HEK293 (cell line): Measurements from ENCODE around the gene GRM6.

Source experiments
- ZNF529 ChIP-seq: fragments of 450-650 bp; formaldehyde crosslinking; IDR thresholded peaks from 2 replicates; pipeline ENCODE4 v1.5.1; 2017; ENCODE audit warnings: missing genetic modification characterization, missing biosample characterization; ENCODE audit not compliant: insufficient replicate concordance
- ZNF571 ChIP-seq: fragments of 450-650 bp; formaldehyde crosslinking; IDR thresholded peaks from 2 replicates; pipeline ENCODE4 v1.5.0; 2017; ENCODE audit warnings: missing biosample characterization, missing genetic modification characterization
- TF ChIP-seq, protein P1 (sequence below): fragments of 450-650 bp; formaldehyde crosslinking; IDR thresholded peaks from 2 replicates; pipeline ENCODE4 v1.5.1; 2016; ENCODE audit warnings: missing biosample characterization, missing genetic modification characterization
- TF ChIP-seq, protein P2 (sequence below): fragments of 450-650 bp; formaldehyde crosslinking; IDR thresholded peaks from 2 replicates; pipeline ENCODE4 v1.5.1; 2016; ENCODE audit warnings: missing biosample characterization, missing genetic modification characterization

DNA sequence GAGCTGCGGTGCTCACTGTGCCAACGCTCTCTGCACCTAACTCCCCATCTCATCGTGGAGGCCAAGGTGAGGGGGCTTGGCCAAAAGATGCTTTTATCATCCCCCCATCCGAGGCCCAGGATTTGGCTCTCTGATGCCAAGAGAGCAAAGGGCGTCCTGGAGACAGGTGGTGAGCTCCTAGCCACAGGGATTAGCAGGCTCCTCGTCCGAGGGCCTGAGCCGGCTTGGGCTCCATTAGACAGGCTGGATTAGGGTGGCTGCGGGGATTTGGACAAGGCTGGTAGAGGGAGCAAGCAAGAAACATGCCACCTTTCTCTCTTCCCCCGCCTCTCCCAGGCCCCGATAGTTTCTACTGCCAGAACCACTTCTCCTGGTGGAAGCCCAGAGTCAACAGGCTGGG, 1.0 kb upstream of the GRM6 start:
- TF ChIP-seq, protein P1, sequence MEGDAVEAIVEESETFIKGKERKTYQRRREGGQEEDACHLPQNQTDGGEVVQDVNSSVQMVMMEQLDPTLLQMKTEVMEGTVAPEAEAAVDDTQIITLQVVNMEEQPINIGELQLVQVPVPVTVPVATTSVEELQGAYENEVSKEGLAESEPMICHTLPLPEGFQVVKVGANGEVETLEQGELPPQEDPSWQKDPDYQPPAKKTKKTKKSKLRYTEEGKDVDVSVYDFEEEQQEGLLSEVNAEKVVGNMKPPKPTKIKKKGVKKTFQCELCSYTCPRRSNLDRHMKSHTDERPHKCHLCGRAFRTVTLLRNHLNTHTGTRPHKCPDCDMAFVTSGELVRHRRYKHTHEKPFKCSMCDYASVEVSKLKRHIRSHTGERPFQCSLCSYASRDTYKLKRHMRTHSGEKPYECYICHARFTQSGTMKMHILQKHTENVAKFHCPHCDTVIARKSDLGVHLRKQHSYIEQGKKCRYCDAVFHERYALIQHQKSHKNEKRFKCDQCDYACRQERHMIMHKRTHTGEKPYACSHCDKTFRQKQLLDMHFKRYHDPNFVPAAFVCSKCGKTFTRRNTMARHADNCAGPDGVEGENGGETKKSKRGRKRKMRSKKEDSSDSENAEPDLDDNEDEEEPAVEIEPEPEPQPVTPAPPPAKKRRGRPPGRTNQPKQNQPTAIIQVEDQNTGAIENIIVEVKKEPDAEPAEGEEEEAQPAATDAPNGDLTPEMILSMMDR (tag by site-specific recombination): no peak
- TF ChIP-seq ZNF529 (tag by site-specific recombination) (no peak), ZNF571 (tag by site-specific recombination) (no peak)
- TF ChIP-seq, protein P2, sequence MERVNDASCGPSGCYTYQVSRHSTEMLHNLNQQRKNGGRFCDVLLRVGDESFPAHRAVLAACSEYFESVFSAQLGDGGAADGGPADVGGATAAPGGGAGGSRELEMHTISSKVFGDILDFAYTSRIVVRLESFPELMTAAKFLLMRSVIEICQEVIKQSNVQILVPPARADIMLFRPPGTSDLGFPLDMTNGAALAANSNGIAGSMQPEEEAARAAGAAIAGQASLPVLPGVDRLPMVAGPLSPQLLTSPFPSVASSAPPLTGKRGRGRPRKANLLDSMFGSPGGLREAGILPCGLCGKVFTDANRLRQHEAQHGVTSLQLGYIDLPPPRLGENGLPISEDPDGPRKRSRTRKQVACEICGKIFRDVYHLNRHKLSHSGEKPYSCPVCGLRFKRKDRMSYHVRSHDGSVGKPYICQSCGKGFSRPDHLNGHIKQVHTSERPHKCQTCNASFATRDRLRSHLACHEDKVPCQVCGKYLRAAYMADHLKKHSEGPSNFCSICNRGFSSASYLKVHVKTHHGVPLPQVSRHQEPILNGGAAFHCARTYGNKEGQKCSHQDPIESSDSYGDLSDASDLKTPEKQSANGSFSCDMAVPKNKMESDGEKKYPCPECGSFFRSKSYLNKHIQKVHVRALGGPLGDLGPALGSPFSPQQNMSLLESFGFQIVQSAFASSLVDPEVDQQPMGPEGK (tag by site-specific recombination): no peak
